ENCODE results near the gene GLDN. TPM values are rescaled to one million over a fixed set of nuclear protein-coding genes. Genes with fewer than 3 reads are reported as not detected.

GLDN gene
- total RNA-seq, 3 donors from 2014 or later (not counting 1 experiment from before 2014, with no cell fraction given) = not detected

DNA sequence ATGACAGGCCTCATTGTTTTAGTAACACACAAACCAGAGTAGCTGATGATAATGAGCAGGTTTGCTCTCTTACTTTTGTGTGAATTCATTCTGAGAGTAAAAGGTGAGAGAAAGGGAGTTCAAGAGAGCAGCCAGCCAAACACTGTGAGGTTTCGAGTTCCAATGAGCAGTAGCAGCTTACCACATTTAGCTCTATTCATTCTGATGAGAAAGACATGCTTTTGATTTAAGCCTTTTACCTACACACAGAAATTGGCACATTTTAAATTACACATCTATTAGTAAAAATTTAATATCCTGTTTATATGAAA is 28.0 kb downstream of the GLDN start:
- Histone ChIP-seq H3K27me3 (ENCODE audit: control insufficient read depth, insufficient read depth, low read length) (no peaks in the 10 kb centered on the region), H3K27ac (ENCODE audit: low read length) (no peak overlapping the region), H3K4me1 (ENCODE audit: control insufficient read depth, insufficient read depth, low read length) (no peaks in the 10 kb centered on the region), H3K4me3 (ENCODE audit: low read length) (no peak overlapping the region), H3K9me3 (ENCODE audit: control insufficient read depth, insufficient read depth, low read length) (no peaks in the 10 kb centered on the region), H3K36me3 (ENCODE audit: control insufficient read depth, insufficient read depth, low read length) (no peaks in the 10 kb centered on the region)
- no peak for ATAC-seq
- no peaks in the 10 kb centered on the region for H3K36me3 Mint-ChIP-seq
- no peak overlapping the region for H3K4me3 Mint-ChIP-seq
- no peak for TF ChIP-seq CTCF (IDR thresholded peaks at IDR 0.05)
- no peak for DNase-seq
- H3K27ac Mint-ChIP-seq = no peak overlapping the region
- WGBS (ENCODE audit: insufficient coverage) = 100% methylated on average over 1 of the region's 1 CpG
- no peaks in the 10 kb centered on the region for H3K9me3 Mint-ChIP-seq
- intact Hi-C loops (cut with micrococcal nuclease) = no loop called here
- H3K27me3 Mint-ChIP-seq (ENCODE audit: low read depth in 2 of 2) = peaks cover 3 to 7% of the 10 kb centered on the region in 2 donors
- H3K4me1 Mint-ChIP-seq = no peaks in the 10 kb centered on the region

DNA sequence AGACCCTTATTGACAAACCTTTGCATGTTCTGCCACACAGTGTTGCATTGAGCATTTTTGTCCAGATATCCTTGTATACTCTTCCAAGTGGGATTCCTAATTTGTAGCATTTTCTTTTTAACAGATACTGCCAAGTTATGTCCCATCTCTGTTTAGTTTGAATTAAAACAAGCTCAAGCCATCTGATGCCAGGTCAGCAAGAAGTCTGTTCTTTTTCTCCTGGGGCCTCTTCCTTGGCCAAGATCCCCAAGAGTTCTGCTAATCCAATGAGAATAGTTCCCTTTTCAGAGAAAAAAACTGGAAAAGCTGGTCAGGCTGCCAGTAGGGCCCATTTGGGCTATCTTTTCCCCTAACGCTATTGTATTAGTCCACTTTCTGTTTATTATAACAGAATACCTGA is 29.8 kb downstream of the GLDN start:
- TF ChIP-seq CTCF (IDR thresholded peaks at IDR 0.05) = no peak
- Mint-ChIP-seq H3K9me3 (no peaks in the 10 kb centered on the region), H3K36me3 (no peaks in the 10 kb centered on the region), H3K27ac (no peak overlapping the region), H3K27me3 (ENCODE audit: low read depth in 2 of 2) (no peaks in the 10 kb centered on the region), H3K4me3 (no peak overlapping the region), H3K4me1 (no peaks in the 10 kb centered on the region)
- no peaks in the 10 kb centered on the region for H3K27me3 ChIP-seq (ENCODE audit: control insufficient read depth, insufficient read depth, low read length)
- no peak overlapping the region for H3K4me3 ChIP-seq (ENCODE audit: low read length)
- DNase-seq = no peak
- no peak overlapping the region for H3K27ac ChIP-seq (ENCODE audit: low read length)
- no peak for ATAC-seq
- no CpG with 5 or more reads among the region's 1 CpG for WGBS (ENCODE audit: insufficient coverage)
- intact Hi-C loops (cut with micrococcal nuclease) = no loop called here
- H3K9me3 ChIP-seq (ENCODE audit: control insufficient read depth, insufficient read depth, low read length) = no peaks in the 10 kb centered on the region
- no peaks in the 10 kb centered on the region for H3K4me1 ChIP-seq (ENCODE audit: control insufficient read depth, insufficient read depth, low read length)
- no peaks in the 10 kb centered on the region for H3K36me3 ChIP-seq (ENCODE audit: control insufficient read depth, insufficient read depth, low read length)

GRCh38 chr15:51374131-51374530 is 32.7 kb downstream of the GLDN start:
- H3K27ac Mint-ChIP-seq = no peak overlapping the region
- TF ChIP-seq CTCF (IDR thresholded peaks at IDR 0.05) = no peak
- no peaks in the 10 kb centered on the region for H3K4me1 Mint-ChIP-seq
- no peaks in the 10 kb centered on the region for H3K9me3 Mint-ChIP-seq
- H3K27me3 Mint-ChIP-seq (ENCODE audit: low read depth in 2 of 2) = no peaks in the 10 kb centered on the region
- intact Hi-C loops (cut with micrococcal nuclease) = no loop called here
- DNase-seq (no peak), ATAC-seq (no peak)
- H3K9me3 ChIP-seq (ENCODE audit: control insufficient read depth, insufficient read depth, low read length) = no peaks in the 10 kb centered on the region
- H3K27me3 ChIP-seq (ENCODE audit: control insufficient read depth, insufficient read depth, low read length) = no peaks in the 10 kb centered on the region
- H3K4me1 ChIP-seq (ENCODE audit: control insufficient read depth, insufficient read depth, low read length) = no peaks in the 10 kb centered on the region
- H3K4me3 ChIP-seq (ENCODE audit: low read length) = no peak overlapping the region
- H3K4me3 Mint-ChIP-seq = no peak overlapping the region
- no peaks in the 10 kb centered on the region for H3K36me3 ChIP-seq (ENCODE audit: control insufficient read depth, insufficient read depth, low read length)
- H3K27ac ChIP-seq (ENCODE audit: low read length) = no peak overlapping the region
- no peaks in the 10 kb centered on the region for H3K36me3 Mint-ChIP-seq

GRCh38 chr15:51375966-51376640 is 34.6 kb downstream of the GLDN start:
- H3K4me1 Mint-ChIP-seq = no peaks in the 10 kb centered on the region

More at GRCh38 chr15:51375966-51376640, 34.6 kb downstream of the GLDN start:
- WGBS (ENCODE audit: insufficient coverage) = 83% methylated on average over 1 of the region's 3 CpGs
- intact Hi-C loops (cut with micrococcal nuclease) = no loop called here
- Mint-ChIP-seq H3K27ac (no peak overlapping the region), H3K9me3 (no peaks in the 10 kb centered on the region), H3K36me3 (no peaks in the 10 kb centered on the region), H3K4me3 (no peak overlapping the region), H3K27me3 (ENCODE audit: low read depth in 2 of 2) (peaks cover 3 to 5% of the 10 kb centered on the region in 2 donors)
- Histone ChIP-seq H3K36me3 (ENCODE audit: control insufficient read depth, insufficient read depth, low read length) (no peaks in the 10 kb centered on the region), H3K27ac (ENCODE audit: low read length) (no peak overlapping the region), H3K4me3 (ENCODE audit: low read length) (no peak overlapping the region), H3K4me1 (ENCODE audit: control insufficient read depth, insufficient read depth, low read length) (no peaks in the 10 kb centered on the region), H3K9me3 (ENCODE audit: control insufficient read depth, insufficient read depth, low read length) (no peaks in the 10 kb centered on the region), H3K27me3 (ENCODE audit: control insufficient read depth, insufficient read depth, low read length) (no peaks in the 10 kb centered on the region)
- ATAC-seq = peak in 1 of 3 donors; percentile 27
- no peak for DNase-seq
- TF ChIP-seq CTCF (IDR thresholded peaks at IDR 0.05) = no peak
